ENCODE data around the gene PAX8. TPM values are rescaled to one million over a fixed set of nuclear protein-coding genes. Genes with fewer than 3 reads are reported as not detected.

The PAX8 gene
- total and polyA plus RNA-seq, 2 of the 13 experiments (the other 11 are each of a cell fraction or from before 2014, with no cell fraction given) = 1.5 to 8.8 TPM

DNA sequence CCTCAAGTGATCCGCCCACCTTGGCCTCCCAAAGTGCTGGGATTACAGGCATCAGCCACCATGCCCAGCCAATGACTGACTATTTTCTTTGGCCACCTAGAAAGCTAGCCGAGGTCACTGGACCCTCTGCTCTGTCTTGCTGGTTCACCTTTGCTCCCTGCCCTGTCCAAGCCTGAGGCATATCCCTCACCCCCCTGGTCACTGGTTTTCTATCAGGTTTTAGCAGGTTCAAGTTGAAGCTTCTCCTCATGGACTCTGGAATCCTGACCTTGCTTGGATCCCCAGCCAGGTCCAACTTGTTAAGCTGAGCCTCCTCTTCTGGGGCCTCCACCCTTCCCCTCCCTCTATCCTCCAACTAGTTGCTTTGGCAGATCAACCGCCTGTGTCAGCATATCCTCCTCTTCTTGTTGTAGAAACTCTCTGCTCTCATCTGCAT lies 33.4 kb downstream of the PAX8 start:
- FAIRE-seq (peak; percentile 23), DNase-seq (ENCODE audit: low spot score) (peak; percentile 19), ATAC-seq (peak; percentile 59)
- H4K20me1 ChIP-seq (ENCODE audit: insufficient read depth, low read length) = no peaks in the 10 kb centered on the region
- H3K4me1 ChIP-seq (ENCODE audit: insufficient read depth, low read length) = peaks cover 59% of the 10 kb centered on the region
- no peaks in the 10 kb centered on the region for H3K36me3 ChIP-seq (replicated peaks in 1 of 2; ENCODE audit: control insufficient read depth in 1 of 2, insufficient read depth in 2 of 2, low read length in 2 of 2)
- CTCF ChIA-PET (ENCODE audit: low intra/inter-chr PET ratio, low total read pairs) = no interaction called here
- H3K27ac ChIP-seq (ENCODE audit: extremely low read length, insufficient read depth, low read length) = no peak overlapping the region
- in situ Hi-C loops (cut with HindIII; ENCODE audit: extremely low pct_ligation_motif_present, low pct_unique_long_range_greater_than_20kb) = loop anchor here (5.0 kb wide), 1 partner anchor 38 kb away; no protein-coding TSS in a partner anchor
- POLR2A ChIA-PET = interaction anchor here (0.9 to 2.4 kb wide), 7 partner anchors 11 to 46 kb away, joined by 3 to 10 read pairs (median 5); no protein-coding TSS in a partner anchor
- no peak overlapping the region for H3K9ac ChIP-seq (ENCODE audit: insufficient read depth, low read depth, low read length)
- WGBS (ENCODE audit: low lambda C conversion rate) = 18% methylated on average over 3 of the region's 3 CpGs
- no peaks in the 10 kb centered on the region for H3K79me2 ChIP-seq (ENCODE audit: insufficient read depth, low read length)
- H3K9me3 ChIP-seq (ENCODE audit: low read length) = no peaks in the 10 kb centered on the region
- intact Hi-C loops (cut with micrococcal nuclease; ENCODE audit: unreplicated experiment) = no loop called here
- H3K4me3 ChIP-seq (replicated peaks in 1 of 3; ENCODE audit: insufficient read depth in 1 of 3, low read depth in 2 of 3, low read length in 3 of 3) = no peak overlapping the region; a peak in 1 of 6 replicates
- H3K4me2 ChIP-seq (ENCODE audit: low read depth, low read length) = peak overlapping the region; percentile 48
- H3K27me3 ChIP-seq (ENCODE audit: control insufficient read depth in 1 of 2, insufficient read depth in 2 of 2, low read length in 2 of 2) = no peaks in the 10 kb centered on the region; a peak in 1 of 5 replicates
- no TSS peak for BruUV-seq (replicated peaks)
- no peak overlapping the region for H2AFZ ChIP-seq (ENCODE audit: low read length)
- no peak for TF ChIP-seq MYNN (CRISPR knock-in tag; IDR thresholded peaks at IDR 0.05; ENCODE audit: low read depth)
- peak; percentile 81 for TF ChIP-seq HNF4A (CRISPR knock-in tag; IDR thresholded peaks at IDR 0.05)
- TF ChIP-seq ZSCAN25 (CRISPR knock-in tag; IDR thresholded peaks at IDR 0.05) = 0 out of 2 replicates have a peak, but pooled peaks have one; percentile 50
- TF ChIP-seq, protein P1, sequence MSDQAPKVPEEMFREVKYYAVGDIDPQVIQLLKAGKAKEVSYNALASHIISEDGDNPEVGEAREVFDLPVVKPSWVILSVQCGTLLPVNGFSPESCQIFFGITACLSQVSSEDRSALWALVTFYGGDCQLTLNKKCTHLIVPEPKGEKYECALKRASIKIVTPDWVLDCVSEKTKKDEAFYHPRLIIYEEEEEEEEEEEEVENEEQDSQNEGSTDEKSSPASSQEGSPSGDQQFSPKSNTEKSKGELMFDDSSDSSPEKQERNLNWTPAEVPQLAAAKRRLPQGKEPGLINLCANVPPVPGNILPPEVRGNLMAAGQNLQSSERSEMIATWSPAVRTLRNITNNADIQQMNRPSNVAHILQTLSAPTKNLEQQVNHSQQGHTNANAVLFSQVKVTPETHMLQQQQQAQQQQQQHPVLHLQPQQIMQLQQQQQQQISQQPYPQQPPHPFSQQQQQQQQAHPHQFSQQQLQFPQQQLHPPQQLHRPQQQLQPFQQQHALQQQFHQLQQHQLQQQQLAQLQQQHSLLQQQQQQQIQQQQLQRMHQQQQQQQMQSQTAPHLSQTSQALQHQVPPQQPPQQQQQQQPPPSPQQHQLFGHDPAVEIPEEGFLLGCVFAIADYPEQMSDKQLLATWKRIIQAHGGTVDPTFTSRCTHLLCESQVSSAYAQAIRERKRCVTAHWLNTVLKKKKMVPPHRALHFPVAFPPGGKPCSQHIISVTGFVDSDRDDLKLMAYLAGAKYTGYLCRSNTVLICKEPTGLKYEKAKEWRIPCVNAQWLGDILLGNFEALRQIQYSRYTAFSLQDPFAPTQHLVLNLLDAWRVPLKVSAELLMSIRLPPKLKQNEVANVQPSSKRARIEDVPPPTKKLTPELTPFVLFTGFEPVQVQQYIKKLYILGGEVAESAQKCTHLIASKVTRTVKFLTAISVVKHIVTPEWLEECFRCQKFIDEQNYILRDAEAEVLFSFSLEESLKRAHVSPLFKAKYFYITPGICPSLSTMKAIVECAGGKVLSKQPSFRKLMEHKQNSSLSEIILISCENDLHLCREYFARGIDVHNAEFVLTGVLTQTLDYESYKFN (CRISPR knock-in tag; conservative IDR thresholded peaks at IDR 0.05) = peak; percentile 68
- TF ChIP-seq ZFP36 (IDR thresholded peaks at IDR 0.05; ENCODE audit: borderline replicate concordance, low read depth, low read length, partially characterized antibody) = no peak
- peak; percentile 90 for TF ChIP-seq BCL6 (CRISPR knock-in tag; IDR thresholded peaks at IDR 0.05)
- peak; percentile 46 to 65; a peak in 3 of 4 replicates for TF ChIP-seq NR2F1 (CRISPR knock-in tag; IDR thresholded peaks at IDR 0.05)
- TF ChIP-seq, protein P2, sequence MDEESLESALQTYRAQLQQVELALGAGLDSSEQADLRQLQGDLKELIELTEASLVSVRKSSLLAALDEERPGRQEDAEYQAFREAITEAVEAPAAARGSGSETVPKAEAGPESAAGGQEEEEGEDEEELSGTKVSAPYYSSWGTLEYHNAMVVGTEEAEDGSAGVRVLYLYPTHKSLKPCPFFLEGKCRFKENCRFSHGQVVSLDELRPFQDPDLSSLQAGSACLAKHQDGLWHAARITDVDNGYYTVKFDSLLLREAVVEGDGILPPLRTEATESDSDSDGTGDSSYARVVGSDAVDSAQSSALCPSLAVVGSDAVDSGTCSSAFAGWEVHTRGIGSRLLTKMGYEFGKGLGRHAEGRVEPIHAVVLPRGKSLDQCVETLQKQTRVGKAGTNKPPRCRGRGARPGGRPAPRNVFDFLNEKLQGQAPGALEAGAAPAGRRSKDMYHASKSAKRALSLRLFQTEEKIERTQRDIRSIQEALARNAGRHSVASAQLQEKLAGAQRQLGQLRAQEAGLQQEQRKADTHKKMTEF (CRISPR knock-in tag; IDR thresholded peaks at IDR 0.05) = peak; percentile 36; the same call in 1 of the 2 replicates
- peak; percentile 57; the same call in 1 of the 2 replicates for TF ChIP-seq HMG20A (CRISPR knock-in tag; IDR thresholded peaks at IDR 0.05; ENCODE audit: borderline replicate concordance)
- no peak for TF ChIP-seq ZFP36L1 (CRISPR knock-in tag; IDR thresholded peaks at IDR 0.05)
- TF ChIP-seq HNF4G (IDR thresholded peaks at IDR 0.05; ENCODE audit: borderline replicate concordance, low read depth, low read length) = peak; percentile 83
- TF ChIP-seq HNF4G (CRISPR knock-in tag; IDR thresholded peaks at IDR 0.05; ENCODE audit: borderline replicate concordance, low read depth) = peak; percentile 73; the same call in 1 of the 2 replicates
- TF ChIP-seq ZSCAN9 (CRISPR knock-in tag; IDR thresholded peaks at IDR 0.05; ENCODE audit: borderline replicate concordance) = no peak
- TF ChIP-seq ARNTL (CRISPR knock-in tag; IDR thresholded peaks at IDR 0.05) = no peak
- TF ChIP-seq GTF2F1 (IDR thresholded peaks at IDR 0.05; ENCODE audit: low read length) = no peak
- peak; percentile 81 for TF ChIP-seq RXRB (CRISPR knock-in tag; IDR thresholded peaks at IDR 0.05; ENCODE audit: borderline replicate concordance)
- peak; percentile 45; the same call in 1 of the 2 replicates for TF ChIP-seq NR2F2 (IDR thresholded peaks at IDR 0.05; ENCODE audit: borderline replicate concordance, low read depth)
- TF ChIP-seq, protein P3, sequence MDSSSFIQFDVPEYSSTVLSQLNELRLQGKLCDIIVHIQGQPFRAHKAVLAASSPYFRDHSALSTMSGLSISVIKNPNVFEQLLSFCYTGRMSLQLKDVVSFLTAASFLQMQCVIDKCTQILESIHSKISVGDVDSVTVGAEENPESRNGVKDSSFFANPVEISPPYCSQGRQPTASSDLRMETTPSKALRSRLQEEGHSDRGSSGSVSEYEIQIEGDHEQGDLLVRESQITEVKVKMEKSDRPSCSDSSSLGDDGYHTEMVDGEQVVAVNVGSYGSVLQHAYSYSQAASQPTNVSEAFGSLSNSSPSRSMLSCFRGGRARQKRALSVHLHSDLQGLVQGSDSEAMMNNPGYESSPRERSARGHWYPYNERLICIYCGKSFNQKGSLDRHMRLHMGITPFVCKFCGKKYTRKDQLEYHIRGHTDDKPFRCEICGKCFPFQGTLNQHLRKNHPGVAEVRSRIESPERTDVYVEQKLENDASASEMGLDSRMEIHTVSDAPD (CRISPR knock-in tag; IDR thresholded peaks at IDR 0.05) = no peak
- 0 out of 2 replicates have a peak, but pooled peaks have one; percentile 24 for TF ChIP-seq JUN (CRISPR knock-in tag; IDR thresholded peaks at IDR 0.05)
